A673 (cell line): ENCODE results near the gene NPBWR2. TPM values are rescaled to one million over a fixed set of nuclear protein-coding genes. Genes with fewer than 3 reads are reported as not detected.

Experiments used
- Bru-seq: library from RNA; stranded (reverse); fragments of 400-500 nt; gene quantifications from one replicate; lab custom pipeline; 2021; lab: Mats Ljungman, UMichigan
- BruChase-seq, 2 experiments: library from RNA; stranded (reverse); fragments of 400-500 nt; gene quantifications; one replicate each; lab custom pipeline; 2021; lab: Mats Ljungman, UMichigan
- BruUV-seq: library from RNA; stranded (reverse); fragments of 400-500 nt; replicated peaks from 2 replicates; lab custom pipeline; 2021; lab: Mats Ljungman, UMichigan
- CTCF ChIA-PET: fragments of 300-600 bp; sonication (Branson Sonifier 250); formaldehyde crosslinking; loops from one replicate; lab custom pipeline; 2022; ENCODE audit warnings: antibody characterized with exemption; lab: Charles Lee
- POLR2A ChIA-PET: fragments of 300-600 bp; sonication (Branson Sonifier 250); formaldehyde crosslinking; loops from one replicate; lab custom pipeline; 2022; ENCODE audit warnings: antibody characterized with exemption; ENCODE audit not compliant: low non-redundant PET; lab: Charles Lee
- DNase-seq: peaks from one replicate; pipeline ENCODE4 v3.0.0-alpha.2; 2015; ENCODE audit warnings: low spot score
- H3K27ac ChIP-seq: fragments of 200-600 bp; sonication (generic); 2 replicates; pipeline ENCODE4 v1.5.1; 2016; ENCODE audit warnings: mixed run types, low read depth, mild to moderate bottlenecking, mixed read lengths, antibody characterized with exemption, low read length; ENCODE audit not compliant: poor library complexity, severe bottlenecking
- H3K27me3 ChIP-seq: fragments of 200-600 bp; sonication (generic); replicated peaks from 2 replicates; pipeline ENCODE4 v1.6.1; 2017; ENCODE audit warnings: mixed run types, low read depth, mild to moderate bottlenecking, mixed read lengths, antibody characterized with exemption, low read length; ENCODE audit not compliant: insufficient read depth, poor library complexity
- H3K36me3 ChIP-seq: fragments of 200-600 bp; sonication (generic); 2 replicates; pipeline ENCODE4 v1.6.1; 2016; ENCODE audit warnings: mixed run types, mild to moderate bottlenecking, mixed read lengths, antibody characterized with exemption, low read length; ENCODE audit not compliant: insufficient read depth, poor library complexity, severe bottlenecking
- H3K4me1 ChIP-seq: fragments of 200-600 bp; sonication (generic); 2 replicates; pipeline ENCODE4 v1.6.1; 2017; ENCODE audit warnings: mixed run types, mild to moderate bottlenecking, mixed read lengths, antibody characterized with exemption, low read length; ENCODE audit not compliant: insufficient read depth, poor library complexity, severe bottlenecking
- H3K4me3 ChIP-seq: fragments of 200-600 bp; sonication (generic); 2 replicates; pipeline ENCODE4 v1.5.1; 2016; ENCODE audit warnings: low read depth, mixed run types, mild to moderate bottlenecking, mixed read lengths, low read length; ENCODE audit not compliant: poor library complexity, severe bottlenecking
- H3K9me3 ChIP-seq: fragments of 200-600 bp; sonication (generic); 2 replicates; pipeline ENCODE4 v1.6.1; 2016; ENCODE audit warnings: mixed run types, low read depth, mild to moderate bottlenecking, mixed read lengths, antibody characterized with exemption, low read length; ENCODE audit not compliant: poor library complexity, severe bottlenecking
- EZH2 ChIP-seq: fragments of 200-600 bp; sonication (generic); IDR thresholded peaks from 2 replicates; pipeline ENCODE4 v1.6.1; 2017; ENCODE audit warnings: borderline replicate concordance, low read depth, mild to moderate bottlenecking, mixed read lengths, antibody characterized with exemption, low read length; ENCODE audit not compliant: poor library complexity, severe bottlenecking
- intact Hi-C: fragments of 100-400 bp; cut with micrococcal nuclease; formaldehyde crosslinking; loops from one replicate; pipeline ENCODE4 v1.10.0; 2022; ENCODE audit not compliant: unreplicated experiment
- long read RNA-seq: library from polyadenylated mRNA; stranded (forward); transcript quantifications from one replicate; pipeline ENCODE4 v2.0.0, GENCODE V29; 2022
- total RNA-seq: library from RNA; stranded (reverse); gene quantifications from 2 replicates; pipeline ENCODE4 v1.2.3, GENCODE V29; 2021
- TF ChIP-seq, protein P1 (sequence below): fragments of 300-800, 200-600 bp; sonication (generic); conservative IDR thresholded peaks from 2 replicates; pipeline ENCODE4 v1.5.1; 2017; ENCODE audit warnings: low read depth, mild to moderate bottlenecking, antibody characterized with exemption, low read length, moderate library complexity, mixed read lengths

NPBWR2 gene, protein sequence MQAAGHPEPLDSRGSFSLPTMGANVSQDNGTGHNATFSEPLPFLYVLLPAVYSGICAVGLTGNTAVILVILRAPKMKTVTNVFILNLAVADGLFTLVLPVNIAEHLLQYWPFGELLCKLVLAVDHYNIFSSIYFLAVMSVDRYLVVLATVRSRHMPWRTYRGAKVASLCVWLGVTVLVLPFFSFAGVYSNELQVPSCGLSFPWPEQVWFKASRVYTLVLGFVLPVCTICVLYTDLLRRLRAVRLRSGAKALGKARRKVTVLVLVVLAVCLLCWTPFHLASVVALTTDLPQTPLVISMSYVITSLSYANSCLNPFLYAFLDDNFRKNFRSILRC
- not detected in 2 replicates for total RNA-seq
- not detected for Bru-seq, nascent RNA
- not detected for BruChase-seq, experiment 1, labeled RNA remaining after a 2-hour chase
- not detected for BruChase-seq, experiment 2, labeled RNA remaining after a 6-hour chase
- long read RNA-seq: 0 reads

DNA sequence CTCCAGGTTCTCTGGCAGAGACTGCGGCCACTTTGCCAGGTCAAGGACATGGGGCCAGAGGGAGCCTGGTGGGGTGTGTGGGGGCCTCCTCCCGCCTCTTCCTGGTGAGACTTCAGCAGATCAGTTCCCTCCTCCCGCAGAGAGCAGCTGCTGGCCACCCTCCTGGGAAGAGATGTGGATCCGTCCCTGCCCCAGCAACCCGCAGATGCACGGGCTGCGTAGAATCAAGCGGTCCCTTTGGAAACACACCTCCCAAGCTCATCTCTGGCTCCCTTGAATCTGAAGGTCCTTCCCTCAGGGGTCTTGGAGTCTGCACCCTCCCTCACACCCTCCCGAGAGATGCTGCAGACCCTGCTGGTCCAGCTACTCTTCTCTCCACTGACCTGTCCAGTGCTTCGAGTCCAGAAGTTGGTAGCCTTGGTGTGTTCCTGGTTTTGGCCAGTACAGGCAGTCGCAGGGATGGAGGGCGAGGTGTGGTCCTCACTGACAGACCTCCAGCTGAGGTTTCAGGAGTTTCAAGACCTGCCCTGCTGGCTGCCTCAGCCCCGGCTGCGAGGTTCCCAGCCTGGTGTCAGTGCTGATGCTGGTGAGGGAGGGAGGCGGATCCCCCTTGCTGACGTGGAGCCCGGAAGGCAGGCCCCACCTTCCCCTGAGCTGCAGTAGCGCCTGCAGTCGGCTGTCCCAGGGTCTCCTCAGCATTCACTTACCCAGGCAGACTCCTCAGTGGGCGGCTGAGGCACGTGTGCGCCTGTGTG lies at the start of gene NPBWR2:
Gene NPBWR2, minus strand, starts transcription at position 585 of the 755 bp plus-strand sequence. CDS start 734 bp downstream, outside the sequence.
- TF ChIP-seq EZH2: no peak
- TF ChIP-seq, protein P1, sequence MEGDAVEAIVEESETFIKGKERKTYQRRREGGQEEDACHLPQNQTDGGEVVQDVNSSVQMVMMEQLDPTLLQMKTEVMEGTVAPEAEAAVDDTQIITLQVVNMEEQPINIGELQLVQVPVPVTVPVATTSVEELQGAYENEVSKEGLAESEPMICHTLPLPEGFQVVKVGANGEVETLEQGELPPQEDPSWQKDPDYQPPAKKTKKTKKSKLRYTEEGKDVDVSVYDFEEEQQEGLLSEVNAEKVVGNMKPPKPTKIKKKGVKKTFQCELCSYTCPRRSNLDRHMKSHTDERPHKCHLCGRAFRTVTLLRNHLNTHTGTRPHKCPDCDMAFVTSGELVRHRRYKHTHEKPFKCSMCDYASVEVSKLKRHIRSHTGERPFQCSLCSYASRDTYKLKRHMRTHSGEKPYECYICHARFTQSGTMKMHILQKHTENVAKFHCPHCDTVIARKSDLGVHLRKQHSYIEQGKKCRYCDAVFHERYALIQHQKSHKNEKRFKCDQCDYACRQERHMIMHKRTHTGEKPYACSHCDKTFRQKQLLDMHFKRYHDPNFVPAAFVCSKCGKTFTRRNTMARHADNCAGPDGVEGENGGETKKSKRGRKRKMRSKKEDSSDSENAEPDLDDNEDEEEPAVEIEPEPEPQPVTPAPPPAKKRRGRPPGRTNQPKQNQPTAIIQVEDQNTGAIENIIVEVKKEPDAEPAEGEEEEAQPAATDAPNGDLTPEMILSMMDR: no peak
- H3K4me3 ChIP-seq: no peak within 1 kb of the TSS
- BruUV-seq: no TSS peak

DNA sequence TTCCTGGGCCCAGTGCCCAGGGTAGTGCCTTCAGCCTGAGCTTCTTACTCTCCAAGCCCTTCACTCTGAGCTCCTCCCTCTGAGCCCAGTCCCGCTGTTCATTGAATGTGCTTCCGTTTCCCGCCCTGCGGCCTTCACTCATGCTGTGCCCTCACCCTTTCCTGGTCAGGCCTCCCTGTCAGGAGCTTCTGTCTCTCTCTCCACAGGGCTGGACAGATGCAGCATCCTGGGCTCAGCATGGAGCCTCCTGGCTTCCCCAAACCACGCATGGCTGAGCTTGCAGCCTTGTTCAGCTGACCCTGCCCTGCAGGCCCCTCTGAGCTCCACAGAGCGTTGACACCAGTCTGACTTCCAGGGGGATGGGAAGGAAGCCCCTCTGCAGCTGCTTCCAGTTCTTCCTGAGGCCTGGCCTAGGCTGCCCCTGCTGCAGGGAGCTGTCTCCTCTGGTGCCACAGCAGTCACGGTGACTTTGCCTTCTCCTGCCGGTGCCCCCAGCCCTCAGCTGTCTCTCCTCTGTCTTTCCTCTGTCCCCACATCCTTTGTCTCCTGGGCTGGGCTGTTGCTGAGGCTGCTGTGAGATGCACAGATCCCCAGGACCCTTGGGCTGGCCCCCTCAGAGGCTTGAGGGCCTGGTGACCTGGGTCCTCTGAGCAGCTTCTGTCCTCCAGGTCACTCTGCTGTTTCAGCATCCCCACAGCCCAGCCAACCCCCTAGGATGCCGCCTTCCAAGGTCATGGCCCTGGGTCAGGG lies 48.9 kb upstream of the NPBWR2 start:
- Histone ChIP-seq H3K4me3 (no peak overlapping the region), H3K9me3 (no peaks in the 10 kb centered on the region), H3K4me1 (no peaks in the 10 kb centered on the region), H3K36me3 (no peaks in the 10 kb centered on the region), H3K27me3 (peaks cover 21% of the 10 kb centered on the region), H3K27ac (no peak overlapping the region)
- intact Hi-C loops: no loop called here
- POLR2A ChIA-PET: no interaction called here
- TF ChIP-seq EZH2: no peak
- TF ChIP-seq, protein P1: no peak
- no peak for DNase-seq
- CTCF ChIA-PET: interaction anchor here (0.6 kb wide), 1 partner anchor 36 kb away, joined by 4 read pairs; no protein-coding TSS in a partner anchor
- no TSS peak for BruUV-seq

More for the DNA sequence above, at the start of gene NPBWR2:
- ChIA-PET POLR2A (no interaction called here), CTCF (no interaction called here)
- DNase-seq: no peak
- Histone ChIP-seq H3K27ac (no peak within 1 kb of the TSS), H3K4me1 (no peaks in the 10 kb centered on the region), H3K9me3 (no peaks in the 10 kb centered on the region), H3K27me3 (peaks cover 16% of the 10 kb centered on the region), H3K36me3 (no peaks in the 10 kb centered on the region)
- intact Hi-C loops: no loop called here
